ENCODE measurements around the gene CFAP99. TPM values are rescaled to one million over a fixed set of nuclear protein-coding genes. Genes with fewer than 3 reads are reported as not detected.

Gene CFAP99
- total and polyA plus RNA-seq, 2 of the 8 experiments (the other 6 are each of a cell fraction or from before 2014, with no cell fraction given), result not detected

GRCh38 chr4:2423695-2424094 is 4.9 kb downstream of the CFAP99 start:
- H3K9me3 ChIP-seq (ENCODE audit: insufficient read depth in 2 of 2, low read depth in 1 of 2, low read length in 1 of 2), result no peaks in the 10 kb centered on the region
- H2BK5ac ChIP-seq (ENCODE audit: low read depth, low read length), result no peak overlapping the region
- FAIRE-seq (no peak), DNase-seq (ENCODE audit: low read depth in 1 of 2, low spot score in 2 of 2) (no peak)
- peaks cover 0 to 17% (median 9%) of the 10 kb centered on the region in 4 experiments; a peak in 6 of 7 replicates for H3K4me1 ChIP-seq (replicated peaks in 1 of 4; ENCODE audit: control insufficient read depth in 3 of 4, insufficient read depth in 4 of 4, low read length in 3 of 4)
- H3K4me2 ChIP-seq (ENCODE audit: insufficient read depth in 1 of 2, low read depth in 2 of 2, low read length in 2 of 2), result no peak overlapping the region
- no peak overlapping the region for H3K14ac ChIP-seq (ENCODE audit: insufficient read length)
- H3K23me2 ChIP-seq (ENCODE audit: low read depth, low read length), result peaks cover 5% of the 10 kb centered on the region; the same call in 1 of the 2 replicates
- H2AFZ ChIP-seq (ENCODE audit: low read length), result no peak overlapping the region; the same call in 1 of the 2 replicates
- no peak overlapping the region for H2AK5ac ChIP-seq (ENCODE audit: low read depth, low read length)
- POLR2A ChIA-PET (ENCODE audit: partially characterized antibody), result no interaction called here
- H3K9ac ChIP-seq (replicated peaks in 1 of 4; ENCODE audit: extremely low read depth in 1 of 4, low read depth in 3 of 4, low read length in 3 of 4), result no peak overlapping the region
- H2BK120ac ChIP-seq (replicated peaks; ENCODE audit: low read depth, low read length), result no peak overlapping the region
- CTCF ChIA-PET (ENCODE audit: partially characterized antibody), result interaction anchor here (0.7 to 2.7 kb wide), 6 partner anchors 10 to 69 kb away, joined by 3 to 16 read pairs (median 3); no protein-coding TSS in a partner anchor
- no peak overlapping the region for H4K5ac ChIP-seq (ENCODE audit: insufficient read length, low read depth, low read length)
- H3K4ac ChIP-seq (replicated peaks; ENCODE audit: insufficient read length, low read depth, low read length), result no peak overlapping the region
- no peaks in the 10 kb centered on the region for H3K36me3 ChIP-seq (ENCODE audit: control insufficient read depth in 2 of 4, insufficient read depth in 4 of 4, low read length in 3 of 4)
- no peak overlapping the region for H2BK12ac ChIP-seq (ENCODE audit: low read depth, low read length)
- no peak overlapping the region for H4K8ac ChIP-seq (ENCODE audit: extremely low read depth, insufficient read depth, low read length)
- peaks cover 9 to 23% (median 20%) of the 10 kb centered on the region in 4 experiments for H3K27me3 ChIP-seq (replicated peaks in 1 of 4; ENCODE audit: control insufficient read depth in 3 of 4, extremely low read depth in 1 of 4, insufficient read depth in 3 of 4, low read length in 3 of 4)
- H3K79me1 ChIP-seq (ENCODE audit: low read depth, low read length), result no peaks in the 10 kb centered on the region
- H2BK15ac ChIP-seq (ENCODE audit: low read length), result no peak overlapping the region
- H2BK20ac ChIP-seq (ENCODE audit: low read length), result no peak overlapping the region
- no peak overlapping the region for H3K56ac ChIP-seq (replicated peaks; ENCODE audit: insufficient read length, low read depth, low read length)
- H3K27ac ChIP-seq (ENCODE audit: low read depth, low read length), result no peak overlapping the region
- H3K79me2 ChIP-seq (ENCODE audit: control insufficient read depth in 1 of 2, insufficient read depth in 2 of 2, low read length in 2 of 2), result no peaks in the 10 kb centered on the region
- H4K91ac ChIP-seq (replicated peaks; ENCODE audit: insufficient read length, low read length), result no peak overlapping the region
- peak overlapping the region; percentile 60 for H3K18ac ChIP-seq (ENCODE audit: extremely low read depth, low read length)
- TF ChIP-seq RAD21 (IDR thresholded peaks at IDR 0.05 in 1 of 2, conservative IDR thresholded peaks at IDR 0.05 in 1 of 2; ENCODE audit: low read depth in 2 of 2, low read length in 2 of 2) (no peak), BACH1 (IDR thresholded peaks at IDR 0.05; ENCODE audit: low read length) (no peak), EP300 (IDR thresholded peaks at IDR 0.05; ENCODE audit: borderline replicate concordance in 1 of 2, low read depth in 2 of 2, low read length in 2 of 2) (no peak), YY1 (IDR thresholded peaks at IDR 0.05; ENCODE audit: low read depth, low read length) (no peak), POU5F1 (IDR thresholded peaks at IDR 0.05; ENCODE audit: low read depth, low read length) (no peak), SUZ12 (IDR thresholded peaks at IDR 0.05; ENCODE audit: low read length) (no peak)
- H4K20me1 ChIP-seq (replicated peaks in 1 of 2; ENCODE audit: control insufficient read depth in 1 of 2, insufficient read depth in 2 of 2, low read length in 2 of 2), result no peaks in the 10 kb centered on the region
- H3K23ac ChIP-seq (ENCODE audit: insufficient read length), result no peak overlapping the region
- 74% methylated on average over 4 of the region's 10 CpGs; no CpG with 5 or more reads in 1 of the 2 experiments for WGBS, 2 experiments (ENCODE audit: extremely low coverage in 1 of 2, insufficient coverage in 1 of 2, insufficient read length in 1 of 2, insufficient replicate concordance in 2 of 2, low coverage in 1 of 2, low lambda C conversion rate in 2 of 2, missing lambda C conversion rate in 1 of 2)
- no peak overlapping the region for H3K4me3 ChIP-seq (ENCODE audit: extremely low read depth in 1 of 4, insufficient read depth in 2 of 4, low read depth in 3 of 4, low read length in 4 of 4)

All from H1 (cell line).